Measurements from ENCODE around the gene ELF4.

ELF4 gene

DNA sequence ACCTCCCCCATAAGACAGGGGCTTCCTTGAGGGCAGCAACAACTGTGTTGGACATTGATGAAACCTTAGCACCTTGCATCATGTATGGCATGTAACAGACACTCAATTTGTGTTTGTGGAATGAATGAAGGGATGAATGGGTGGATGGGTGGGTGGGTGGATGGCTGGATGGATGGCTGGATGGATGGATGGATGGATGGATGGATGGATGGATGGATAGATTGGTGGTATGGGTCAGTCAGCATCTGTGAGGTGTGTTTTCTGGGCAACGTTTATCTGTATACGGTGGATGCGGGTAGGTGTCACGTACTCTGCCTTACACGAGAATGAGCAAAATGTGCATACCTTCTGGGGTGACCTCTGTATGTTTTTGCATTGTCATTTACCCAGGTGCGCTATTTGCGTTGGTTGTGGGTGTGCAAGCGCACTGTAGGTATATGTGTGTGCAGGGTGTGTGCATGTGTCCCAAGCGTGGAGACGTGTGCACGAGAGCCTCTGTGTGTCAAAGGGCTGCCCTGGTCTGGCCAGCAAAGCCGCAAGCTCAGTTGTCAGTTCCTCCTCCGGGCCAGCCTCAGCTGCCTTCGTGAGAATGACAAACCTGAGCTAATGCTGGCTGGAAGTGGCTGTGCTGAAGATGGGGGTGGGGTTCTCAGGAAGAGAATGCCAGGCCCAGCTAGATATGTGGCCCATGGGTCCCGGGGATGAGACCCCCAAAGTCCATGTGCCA, 26.5 kb downstream of the ELF4 start:
- no peak for DNase-seq (ENCODE audit: low read depth)

DNA sequence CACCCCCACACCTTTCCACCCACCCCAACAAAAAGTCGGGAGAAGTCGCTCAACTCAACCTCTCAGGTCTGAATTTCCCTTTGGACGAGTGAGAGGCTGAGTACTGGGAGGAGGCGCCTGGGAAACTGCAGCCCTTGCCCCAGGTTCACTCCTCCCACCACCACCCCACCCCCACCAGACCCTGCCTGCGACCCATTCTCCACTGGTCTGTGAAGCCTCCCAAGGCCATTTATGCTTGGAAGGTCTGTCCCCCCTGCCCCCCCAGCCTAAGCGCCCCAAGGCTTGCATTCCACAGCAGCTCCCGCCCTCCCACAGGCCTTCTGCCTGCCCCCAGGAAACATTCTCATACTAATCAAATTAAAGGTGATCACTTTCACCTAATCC, 27.2 kb downstream of the ELF4 start:
- DNase-seq (ENCODE audit: low read depth): no peak

DNA sequence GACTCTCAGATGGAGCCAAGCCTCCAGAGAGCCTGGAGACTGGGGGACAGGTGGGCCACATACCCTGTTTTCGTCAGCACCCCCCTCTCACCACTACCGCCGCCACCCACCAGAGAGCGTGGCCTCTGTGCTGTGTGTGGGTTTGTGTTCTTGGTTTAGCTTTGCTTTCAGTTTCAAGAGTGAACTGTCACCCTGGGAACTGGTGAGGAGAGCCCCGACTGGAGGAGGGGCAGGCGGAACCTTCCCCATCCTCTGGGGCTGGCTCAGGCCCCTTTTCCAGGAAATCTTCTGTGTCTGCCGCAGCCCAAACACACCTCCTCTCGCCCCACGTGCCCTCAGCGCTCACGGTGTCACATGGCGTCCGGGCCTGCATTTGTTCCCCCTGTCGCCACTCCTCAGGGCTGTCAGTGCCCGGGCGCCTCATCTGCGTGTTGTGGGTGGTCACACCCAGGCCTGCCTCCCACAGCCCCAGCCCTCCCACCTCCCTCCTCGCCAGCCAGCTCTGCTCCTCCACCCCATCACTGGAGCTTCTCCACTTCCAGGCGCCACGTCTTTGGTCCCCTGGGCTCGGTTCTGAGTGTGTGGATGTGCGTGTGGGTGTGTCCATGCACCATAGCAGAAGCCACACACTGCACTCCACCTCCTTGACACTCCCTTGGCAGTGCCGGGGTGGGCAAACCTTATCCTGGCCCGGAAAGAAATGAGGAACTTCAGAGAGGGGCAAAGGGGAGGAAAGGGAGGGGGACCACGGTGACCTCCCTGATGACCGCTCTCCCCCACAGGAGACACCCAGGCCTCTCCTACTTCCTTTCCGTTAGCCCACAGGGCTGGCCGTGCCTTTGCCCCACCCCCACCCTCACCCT, 27.8 kb downstream of the ELF4 start:
- no peak for DNase-seq (ENCODE audit: low read depth)

DNA sequence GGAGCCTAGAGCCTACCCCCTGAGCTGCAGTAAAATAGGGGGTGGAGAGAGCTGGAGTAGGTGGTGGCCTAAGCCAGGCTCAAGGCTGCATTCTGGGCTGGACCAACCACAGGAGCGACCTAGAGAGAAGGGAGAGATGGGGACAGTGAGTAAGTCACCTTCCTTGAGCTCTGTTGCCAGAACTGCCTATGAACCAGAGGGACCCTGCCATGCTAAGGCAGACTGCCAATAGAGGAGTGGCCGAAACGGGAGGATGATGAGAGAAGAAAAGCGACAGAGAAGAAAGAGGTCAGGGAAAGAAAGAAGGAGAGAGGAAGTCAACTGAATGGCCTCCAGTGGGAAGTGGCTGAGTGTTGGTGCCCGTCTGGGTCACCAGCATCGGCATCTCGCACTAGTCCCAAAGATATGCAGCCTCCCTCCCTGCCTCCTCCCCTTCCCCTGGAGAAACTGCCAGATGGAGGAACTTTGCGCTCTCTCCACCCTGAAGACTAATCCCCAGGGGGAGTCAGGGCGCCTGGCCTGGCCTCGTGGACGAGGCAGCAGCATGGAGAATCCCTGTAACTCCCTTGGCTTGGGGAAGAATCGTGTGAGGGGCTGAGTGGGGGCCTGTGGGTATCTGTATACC, 28.8 kb downstream of the ELF4 start:
- no peak for DNase-seq (ENCODE audit: low read depth)

DNA sequence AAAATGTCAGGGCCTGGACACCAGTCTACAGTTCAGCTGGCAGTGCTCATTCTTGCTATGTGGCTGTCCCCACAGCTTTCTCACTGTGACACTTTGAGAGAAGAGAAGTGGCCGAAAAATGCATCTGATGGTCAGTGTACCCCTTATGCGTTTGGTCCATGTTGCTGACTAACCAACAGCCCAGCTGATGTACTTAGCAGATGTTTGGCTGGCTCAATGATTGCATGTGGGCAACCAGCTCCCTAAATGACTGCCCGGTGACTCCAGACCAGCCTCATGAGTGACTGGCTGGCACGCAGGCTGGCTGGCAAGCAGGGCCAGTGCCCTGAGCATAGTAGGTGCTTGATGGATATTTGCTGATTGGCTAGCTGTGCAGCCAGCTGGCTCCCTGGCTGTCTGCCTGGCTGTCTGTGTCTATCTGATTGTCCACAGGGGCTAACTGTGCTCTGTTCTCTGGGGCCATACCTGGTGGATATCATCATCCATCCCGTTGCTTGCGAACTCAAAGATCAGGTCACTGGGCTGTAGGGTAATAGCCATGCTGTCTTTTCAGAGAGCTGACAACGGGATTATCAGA, 29.4 kb downstream of the ELF4 start:
- no peak for DNase-seq (ENCODE audit: low read depth)

DNA sequence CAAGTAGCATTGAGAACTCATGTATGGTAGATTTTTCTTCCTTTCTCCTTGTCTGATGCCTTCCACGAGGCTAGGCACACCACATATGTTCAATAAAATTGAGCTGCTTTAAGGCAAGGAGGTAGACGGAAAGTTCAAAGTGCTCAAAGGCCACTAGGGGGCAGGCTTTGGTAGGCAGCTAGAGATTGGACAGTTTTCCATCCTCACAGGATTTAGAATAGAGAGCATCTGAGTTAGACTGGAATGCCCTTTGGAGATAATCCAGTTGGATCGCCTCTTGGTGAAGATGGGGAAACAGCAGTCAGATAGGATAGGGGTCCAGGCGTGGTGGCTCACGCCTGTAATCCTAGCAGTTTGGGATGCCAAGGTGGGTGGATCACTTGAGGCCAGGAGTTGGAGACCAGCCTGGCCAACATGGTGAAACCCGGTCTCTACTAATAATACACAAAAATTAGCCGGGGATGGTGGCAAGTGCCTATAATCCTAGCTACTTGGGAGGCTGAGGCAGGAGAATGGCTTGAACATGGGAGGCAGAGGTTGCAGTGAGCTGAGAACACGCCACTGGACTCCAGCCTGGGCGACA, 30.4 kb downstream of the ELF4 start:
- peak; percentile 62 for DNase-seq (ENCODE audit: low read depth)

DNA sequence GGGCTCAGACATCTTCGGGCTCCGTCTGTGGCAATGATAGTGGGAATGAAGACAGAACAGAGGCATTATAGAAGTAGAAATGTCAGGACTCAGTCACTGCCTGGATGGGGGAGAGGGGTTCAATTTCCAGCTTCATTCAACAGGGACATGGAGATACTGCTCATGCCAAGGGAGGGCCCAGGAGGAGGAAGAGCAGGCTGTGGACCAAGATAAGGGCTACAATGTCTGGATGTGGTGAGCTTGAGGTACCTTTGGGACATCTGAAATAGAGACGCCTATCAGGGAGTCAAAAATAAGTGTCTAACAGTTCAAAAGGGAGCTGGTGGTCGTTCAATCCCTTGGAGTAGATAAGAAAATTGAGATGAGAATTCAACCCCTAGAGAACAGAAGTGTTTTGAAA, 34.5 kb downstream of the ELF4 start:
- no peak for DNase-seq (ENCODE audit: low read depth)

DNA sequence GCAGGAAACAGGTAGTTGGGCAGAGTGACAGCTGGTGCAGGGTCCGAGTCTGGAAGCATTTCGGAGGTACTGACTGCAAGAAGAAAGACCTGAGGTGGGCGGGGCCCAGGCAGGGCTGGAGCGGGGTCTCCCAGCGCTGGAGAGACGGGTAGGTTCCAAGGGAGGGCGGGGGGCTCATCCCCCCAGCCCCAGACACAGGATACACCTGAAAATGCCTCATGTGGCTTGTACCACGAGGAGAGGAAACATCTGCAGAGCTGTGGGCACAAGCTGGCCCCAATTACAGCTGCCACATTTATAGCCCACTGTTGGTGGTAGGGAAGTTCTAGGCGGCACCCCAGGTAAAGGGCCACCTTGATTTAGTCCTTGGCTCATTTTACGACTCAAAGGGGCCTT, 38.0 kb downstream of the ELF4 start:
- DNase-seq (ENCODE audit: low read depth): no peak

DNA sequence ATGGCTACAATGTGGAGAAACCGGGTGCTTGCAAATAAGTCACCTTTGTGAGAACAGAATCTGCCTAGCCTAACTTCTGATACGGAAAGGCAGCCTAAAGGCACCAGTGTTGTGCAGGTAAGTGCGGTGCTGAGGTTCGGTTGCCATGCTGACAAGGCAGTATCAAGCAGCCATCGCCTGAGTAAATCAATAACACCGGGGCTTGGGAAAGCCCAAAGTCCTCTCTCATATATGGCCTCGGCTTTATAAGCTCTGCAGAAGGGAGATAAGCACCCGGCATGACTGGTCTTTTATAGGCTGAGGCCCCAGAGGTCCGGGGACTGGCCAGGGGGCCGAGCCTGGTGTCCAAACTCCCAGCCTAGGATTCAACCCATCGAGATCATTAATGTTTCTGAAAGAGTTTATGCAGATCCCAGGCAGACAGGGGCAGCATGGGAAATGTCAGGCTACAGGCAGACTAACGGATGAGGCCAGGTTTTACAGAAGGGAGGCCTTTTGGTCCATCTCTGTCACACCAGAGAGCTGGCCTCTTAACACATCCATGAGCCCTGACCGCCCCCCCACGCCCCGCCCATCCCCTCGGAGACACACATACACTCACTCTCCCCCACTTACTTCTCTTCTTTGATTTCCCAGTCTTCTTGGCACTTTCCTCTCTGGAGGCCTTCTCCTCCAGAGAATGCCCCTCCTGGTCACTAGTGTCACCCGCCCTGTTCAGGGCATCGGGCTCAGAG, 38.5 kb downstream of the ELF4 start:
- DNase-seq (ENCODE audit: low read depth): no peak

DNA sequence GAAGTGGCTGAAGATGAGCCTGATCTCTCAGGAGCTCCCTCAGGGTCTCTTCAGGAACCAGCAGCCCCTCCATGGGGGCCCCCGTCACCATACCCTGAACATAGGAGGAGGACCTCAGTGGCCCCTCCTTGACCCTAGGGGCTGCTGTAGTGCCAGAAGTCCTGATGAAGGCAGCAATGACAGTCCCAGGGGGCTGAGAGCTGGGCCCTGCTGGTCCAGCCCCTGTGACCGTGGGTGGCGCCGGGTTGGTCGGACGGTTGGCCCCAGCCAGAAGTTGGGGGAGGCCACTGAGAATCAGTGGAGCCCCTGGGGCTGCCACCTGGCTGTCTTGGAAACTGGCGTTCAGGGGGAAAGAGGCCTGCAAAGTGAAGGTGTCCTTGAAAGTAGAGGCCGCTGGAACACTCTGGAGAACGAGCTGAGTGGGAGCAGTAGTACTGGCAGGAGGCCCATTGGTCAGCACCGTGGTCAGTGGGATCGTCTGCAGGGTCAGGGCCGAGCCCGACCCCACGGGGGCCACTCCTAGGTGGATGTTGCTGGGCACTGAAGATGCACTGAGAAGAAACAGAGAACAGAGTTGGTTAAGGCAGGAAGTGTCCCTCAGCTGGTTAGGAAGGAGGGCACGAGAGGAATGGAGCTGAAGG, 43.2 kb downstream of the ELF4 start:
- no peak for DNase-seq (ENCODE audit: low read depth)

DNA sequence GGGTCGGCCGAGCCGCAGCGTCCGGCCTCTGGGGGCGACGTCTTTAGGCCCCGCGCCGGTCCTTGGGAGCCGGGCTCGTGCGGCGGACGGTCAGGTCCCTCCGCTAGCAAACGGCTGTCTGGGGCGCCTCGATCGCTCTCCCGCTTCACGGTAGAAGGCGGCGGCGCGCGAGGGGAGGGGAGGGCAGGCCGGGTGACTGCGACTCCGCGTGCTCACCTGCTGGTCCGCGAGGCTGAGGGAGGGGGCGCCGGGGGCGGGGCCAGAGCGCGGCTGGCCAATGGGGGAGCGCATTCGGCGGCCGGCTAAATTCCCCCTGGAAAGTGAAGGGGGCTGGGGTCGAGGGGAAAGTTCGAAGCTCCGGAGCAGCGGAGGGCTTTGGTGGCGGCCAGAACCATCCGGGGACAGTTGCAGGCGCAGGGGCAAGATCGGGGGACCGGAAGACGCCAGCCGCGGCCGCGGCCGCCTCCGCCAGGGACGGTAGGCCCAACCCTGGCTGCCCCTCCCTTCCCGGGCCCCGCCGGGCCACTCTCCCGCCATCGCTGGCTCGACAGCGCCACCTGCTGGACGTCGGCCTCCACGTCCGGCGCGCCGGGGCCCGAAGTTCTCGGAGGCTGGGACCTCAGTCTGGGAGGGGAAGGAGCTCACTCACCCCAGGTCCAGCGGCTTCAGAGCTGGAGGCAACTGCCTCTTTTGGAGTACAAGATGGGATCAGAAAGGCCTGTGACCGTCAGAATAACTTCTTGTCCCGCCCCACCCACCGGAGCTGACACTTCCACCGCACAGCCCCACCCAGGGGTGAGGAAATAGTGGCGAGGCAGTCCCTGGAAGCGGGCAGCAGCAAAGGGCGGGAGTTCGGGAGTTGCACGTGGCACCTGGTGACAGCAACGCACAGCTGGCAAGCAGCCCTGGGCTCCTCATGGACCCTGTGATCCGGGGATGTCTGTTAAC, 49.9 kb downstream of the ELF4 start:
- DNase-seq (ENCODE audit: low read depth): peak; percentile 42

DNA sequence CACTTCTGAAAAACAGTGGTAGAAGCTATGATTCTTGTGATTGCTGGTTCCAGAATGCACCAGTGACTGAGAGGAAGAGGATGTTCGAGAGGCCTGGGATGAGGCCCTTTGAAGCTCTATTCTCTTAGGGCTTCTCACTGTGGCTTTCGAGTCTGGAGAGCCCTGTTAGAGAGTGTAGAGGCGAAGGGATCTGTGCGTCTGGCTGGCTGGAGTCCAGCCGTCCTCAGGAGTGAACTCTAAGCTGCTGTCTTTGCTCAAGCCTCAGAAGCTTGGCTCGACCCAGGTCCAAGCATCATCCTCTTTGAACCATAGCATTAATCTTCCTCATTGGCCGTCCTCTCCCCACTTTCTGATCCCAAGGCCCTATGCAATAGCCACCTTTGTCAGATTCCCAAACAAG, 51.6 kb downstream of the ELF4 start:
- no peak for DNase-seq (ENCODE audit: low read depth)

DNA sequence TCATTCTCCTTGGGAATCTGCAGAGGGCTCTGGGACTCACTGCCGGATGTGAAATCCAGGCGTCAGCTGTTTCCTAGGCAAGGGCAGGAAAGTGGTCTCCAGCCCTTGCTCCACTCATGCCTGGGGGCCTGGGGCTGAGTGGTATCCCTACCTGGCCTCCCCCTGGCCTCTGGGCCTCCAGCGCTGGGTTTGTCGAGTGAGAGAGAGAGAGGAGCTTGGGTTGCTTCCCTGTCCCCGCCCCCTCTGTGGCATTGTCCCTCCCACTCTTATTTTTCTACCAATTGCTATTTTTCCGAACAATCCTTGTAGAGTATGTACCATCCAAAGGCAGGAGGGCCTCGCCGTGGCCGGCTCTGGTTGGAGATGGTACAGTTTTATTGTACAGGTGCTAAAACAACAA, 53.1 kb downstream of the ELF4 start:
- DNase-seq (ENCODE audit: low read depth): no peak

DNA sequence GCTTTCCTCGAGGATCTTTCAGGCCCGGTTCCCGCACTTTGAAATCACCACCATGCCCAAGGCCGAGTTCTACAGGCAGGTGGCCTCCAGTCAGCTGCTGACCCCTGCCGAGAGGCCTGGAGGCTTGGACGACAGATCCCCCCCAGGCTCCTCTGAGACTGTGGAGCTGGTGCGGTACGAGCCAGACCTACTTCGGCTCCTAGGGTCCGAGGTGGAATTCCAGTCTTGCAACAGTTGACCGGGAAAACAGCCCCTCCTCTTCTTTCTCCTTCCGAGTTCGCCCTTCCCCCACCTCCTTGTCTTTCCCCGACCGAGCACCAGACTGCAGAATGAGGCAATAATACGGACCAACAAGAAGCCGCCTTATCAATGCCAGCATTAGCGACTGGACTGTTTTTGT, 54.4 kb downstream of the ELF4 start:
- no peak for DNase-seq (ENCODE audit: low read depth)

DNA sequence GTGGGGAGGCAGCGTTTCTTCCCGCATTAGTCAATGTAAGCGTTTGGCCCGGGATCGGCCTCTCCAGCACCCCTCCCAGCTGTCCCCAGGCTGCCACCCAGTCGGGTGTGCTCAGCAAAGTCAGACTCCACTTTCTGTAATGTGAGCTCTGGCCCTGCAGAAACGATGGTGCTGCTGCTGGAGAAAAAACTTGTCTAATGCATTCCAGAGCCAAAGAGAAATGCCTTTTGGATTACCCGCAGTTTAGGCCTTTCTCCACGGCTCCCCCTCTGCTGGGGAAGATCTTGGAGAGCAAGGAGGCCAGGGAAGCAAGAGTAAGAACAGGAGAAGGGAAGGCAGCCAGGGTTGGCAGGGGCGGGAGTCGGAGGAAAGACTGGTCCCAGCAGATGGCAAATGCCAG, 55.2 kb downstream of the ELF4 start:
- peak; percentile 31 for DNase-seq (ENCODE audit: low read depth)

DNA sequence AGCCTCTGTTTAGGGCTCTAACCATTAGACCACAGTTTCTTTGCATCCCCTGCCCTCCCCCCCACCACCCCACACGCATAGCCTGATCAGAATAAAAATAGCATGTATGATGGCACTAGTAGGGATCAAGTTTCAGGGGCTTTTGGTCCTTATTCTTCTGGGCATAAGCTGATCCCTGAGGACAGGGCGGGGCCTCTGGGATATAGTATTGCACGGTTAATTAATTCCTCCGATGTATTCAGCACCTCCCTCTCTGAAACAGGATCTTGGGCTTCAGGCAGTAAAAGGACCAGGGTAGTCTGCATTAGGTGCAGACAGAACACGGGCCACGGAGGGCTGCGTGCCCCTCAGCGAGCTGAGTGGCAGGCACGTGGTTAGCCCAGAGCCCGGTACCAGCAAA, 57.1 kb downstream of the ELF4 start:
- DNase-seq (ENCODE audit: low read depth): no peak

DNA sequence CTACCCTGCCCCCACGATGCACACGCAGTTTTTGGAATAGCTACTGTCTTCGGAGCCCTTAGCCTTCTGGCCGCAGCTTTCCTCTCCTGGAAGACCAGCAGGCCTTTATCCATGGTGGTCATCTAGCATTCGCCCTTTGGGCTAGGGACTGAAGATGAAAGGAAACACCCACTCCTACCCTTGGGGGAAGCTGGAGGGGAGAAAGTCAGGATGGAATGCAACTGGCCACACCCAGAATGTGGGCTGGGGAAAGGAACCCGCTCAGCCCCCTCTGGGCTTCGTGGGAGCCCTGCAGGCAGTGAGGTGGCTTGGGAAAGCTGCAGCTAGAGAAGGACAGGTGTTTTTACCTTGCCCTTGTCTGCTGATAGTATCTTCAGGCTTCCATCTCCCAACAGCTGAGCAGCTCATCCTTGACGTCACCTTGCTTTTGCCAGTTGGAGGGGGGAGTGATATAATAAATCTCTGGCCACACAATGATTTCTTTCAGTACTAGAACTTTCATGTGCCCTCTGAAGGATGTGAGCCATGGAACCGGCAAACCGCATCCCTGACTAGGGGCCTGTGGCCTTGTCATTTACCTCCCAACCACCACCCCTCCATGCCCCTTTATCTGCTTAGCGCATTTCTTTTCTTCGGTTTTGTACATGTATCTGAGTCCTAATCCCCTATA, 59.0 kb downstream of the ELF4 start:
- DNase-seq (ENCODE audit: low read depth): no peak

DNA sequence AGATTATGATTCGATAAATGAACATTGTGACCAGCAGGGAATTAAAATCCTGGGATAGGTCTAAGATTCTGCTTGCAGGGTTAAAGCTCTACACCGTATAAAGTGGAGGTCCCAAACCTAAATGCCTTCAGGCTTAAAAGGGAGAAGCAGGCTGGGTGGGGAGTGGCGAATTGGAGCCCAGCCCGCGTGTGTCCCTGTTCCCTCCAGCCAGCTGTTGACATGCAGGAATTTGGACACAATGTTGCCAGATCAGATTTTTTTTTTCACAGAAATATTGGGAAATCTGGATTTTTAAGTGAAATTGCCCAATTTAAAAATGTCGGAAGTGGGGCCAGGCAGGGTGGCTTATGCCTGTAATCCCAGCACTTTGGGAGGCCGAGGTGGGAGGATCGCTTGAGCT, 60.5 kb downstream of the ELF4 start:
- DNase-seq (ENCODE audit: low read depth): no peak

DNA sequence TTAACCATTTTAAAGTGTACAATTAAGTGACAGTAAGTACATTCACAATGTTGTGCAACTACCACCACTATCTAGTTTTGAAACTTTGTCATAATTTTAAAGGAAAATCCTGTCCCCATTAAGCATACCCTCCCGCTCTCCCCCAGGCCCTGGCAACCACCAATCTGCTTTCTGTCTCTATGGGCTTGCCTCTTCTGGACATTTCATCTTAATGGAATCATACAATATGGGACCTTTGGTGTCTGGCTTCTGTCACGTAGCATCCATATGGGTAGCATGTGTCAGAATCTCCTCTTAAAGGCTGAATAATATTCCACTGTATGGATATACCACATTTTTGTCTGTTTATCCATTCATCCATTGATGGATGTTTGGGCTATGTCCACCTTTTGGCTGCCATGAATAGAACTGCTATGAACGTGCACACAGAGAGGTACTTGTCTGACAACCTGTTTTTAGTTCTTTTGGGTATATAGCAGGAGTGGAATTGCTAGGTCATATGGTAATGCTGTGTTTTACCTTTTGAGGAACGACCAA, 61.5 kb downstream of the ELF4 start:
- DNase-seq (ENCODE audit: low read depth): no peak
